OCI-LY1 (cell line): ENCODE data around the gene SLC4A8.

Source experiments
- CTCF ChIP-seq: fragments of 200-600 bp; sonication (generic), shearing (Covaris generic); IDR thresholded peaks from 2 replicates; pipeline ENCODE4 v1.5.1; 2017; ENCODE audit warnings: mild to moderate bottlenecking, antibody characterized with exemption, low read length, moderate library complexity, mixed read lengths
- EZH2 ChIP-seq: fragments of 200-600 bp; sonication (generic), shearing (Covaris generic); IDR thresholded peaks from 2 replicates; pipeline ENCODE4 v1.8.0; 2017; ENCODE audit warnings: borderline replicate concordance, mixed run types, mild to moderate bottlenecking, antibody characterized with exemption, low read length, moderate library complexity, mixed read lengths

GRCh38 chr12:51540996-51541395 lies 116.4 kb downstream of the SLC4A8 start:
- TF ChIP-seq CTCF = no peak
- TF ChIP-seq EZH2 = no peak
